ENCODE results near the gene STAT6. TPM values are rescaled to one million over a fixed set of nuclear protein-coding genes. Genes with fewer than 3 reads are reported as not detected.

STAT6 gene
- polyA plus RNA-seq, 2 of the 4 experiments (the other 2 are of a cell fraction): 58.8 to 59.0 TPM

GRCh38 chr12:57154804-57155434, 43.8 kb upstream of the STAT6 start:
- WGBS (ENCODE audit: missing lambda C conversion rate): 73% methylated on average over 5 of the region's 5 CpGs
- POLR2A ChIA-PET: no interaction called here
- DNase-seq (ENCODE audit: low read depth in 1 of 2, low spot score in 1 of 2) (no peak), ATAC-seq (no peak), FAIRE-seq (no peak)
- Histone ChIP-seq H3K4me1 (no peaks in the 10 kb centered on the region; the same call in 2 of the 3 replicates), H3K9me3 (no peaks in the 10 kb centered on the region), H3K27ac (no peak overlapping the region), H3K4me3 (no peak overlapping the region), H3K4me2 (no peak overlapping the region)
- TF ChIP-seq MAFK (IDR thresholded peaks at IDR 0.05; ENCODE audit: partially characterized antibody): no peak
- no peak for TF ChIP-seq TFCP2L1 (CRISPR knock-in tag; IDR thresholded peaks at IDR 0.05)
- TF ChIP-seq FOSB (CRISPR knock-in tag; IDR thresholded peaks at IDR 0.05): no peak
- no peak for TF ChIP-seq HOXA7 (CRISPR knock-in tag; IDR thresholded peaks at IDR 0.05)
- no peak for TF ChIP-seq HMGXB4 (CRISPR knock-in tag; IDR thresholded peaks at IDR 0.05; ENCODE audit: borderline replicate concordance)
- TF ChIP-seq ATOH8 (CRISPR knock-in tag; IDR thresholded peaks at IDR 0.05; ENCODE audit: low read depth): no peak
- TF ChIP-seq PBX3 (IDR thresholded peaks at IDR 0.05): no peak
- TF ChIP-seq HOXB13 (CRISPR knock-in tag; IDR thresholded peaks at IDR 0.05; ENCODE audit: low read depth): no peak
- CTCF ChIA-PET: interaction anchor here (0.6 to 16.2 kb wide), 7 partner anchors 10 to 153 kb away, joined by 3 to 180 read pairs (median 6); no protein-coding TSS in a partner anchor

- H3K4me3 ChIP-seq: no peak overlapping the region
- ChIA-PET POLR2A (no interaction called here), CTCF (interaction anchor here (0.6 to 16.2 kb wide), 9 partner anchors 11 to 154 kb away, joined by 3 to 180 read pairs (median 3); no protein-coding TSS in a partner anchor)
- no peak for TF ChIP-seq JUN (IDR thresholded peaks at IDR 0.05)
- no peak for DNase-seq (ENCODE audit: low read depth in 1 of 2, low spot score in 1 of 2)
- no peak for FAIRE-seq
- H3K4me1 ChIP-seq: peaks cover 7% of the 10 kb centered on the region
- no peak overlapping the region for H3K27ac ChIP-seq
- H3K9me3 ChIP-seq: no peaks in the 10 kb centered on the region
- 89% methylated on average over 6 of the region's 6 CpGs for WGBS (ENCODE audit: missing lambda C conversion rate)
- H3K4me2 ChIP-seq: no peak overlapping the region
- no peak for ATAC-seq
Observed at GRCh38 chr12:57154076-57154475, 42.9 kb upstream of the STAT6 start.

- ChIA-PET CTCF (interaction anchor here (0.6 to 16.2 kb wide), 9 partner anchors 12 to 90 kb away, joined by 3 to 180 read pairs (median 3); partner anchors contain the start of gene STAT6), POLR2A (no interaction called here)
- H3K4me3 ChIP-seq: no peak overlapping the region
- H3K27ac ChIP-seq: no peak overlapping the region
- H3K4me2 ChIP-seq: no peak overlapping the region
- DNase-seq (ENCODE audit: low read depth in 1 of 2, low spot score in 1 of 2): no peak
- TF ChIP-seq BHLHE40 (IDR thresholded peaks at IDR 0.05; ENCODE audit: low read depth, low read length) (no peak), HOXB13 (CRISPR knock-in tag; IDR thresholded peaks at IDR 0.05; ENCODE audit: low read depth) (no peak), KDM1A (IDR thresholded peaks at IDR 0.05; ENCODE audit: low read depth) (no peak), MAZ (IDR thresholded peaks at IDR 0.05; ENCODE audit: borderline replicate concordance, low read depth, low read length) (no peak), HOXA7 (CRISPR knock-in tag; IDR thresholded peaks at IDR 0.05) (no peak), E2F6 (IDR thresholded peaks at IDR 0.05; ENCODE audit: borderline replicate concordance, low read depth) (no peak), CBX2 (IDR thresholded peaks at IDR 0.05; ENCODE audit: borderline replicate concordance, low read depth) (no peak), MYC (IDR thresholded peaks at IDR 0.05; ENCODE audit: borderline replicate concordance, low read length) (no peak), RARB (CRISPR knock-in tag; IDR thresholded peaks at IDR 0.05) (no peak), HES2 (IDR thresholded peaks at IDR 0.05) (no peak), RCOR1 (IDR thresholded peaks at IDR 0.05; ENCODE audit: low read depth, low read length) (no peak), EP300 (IDR thresholded peaks at IDR 0.05) (no peak), JUN (IDR thresholded peaks at IDR 0.05) (no peak), ELK1 (IDR thresholded peaks at IDR 0.05; ENCODE audit: low read depth, low read length) (no peak), KDM5A (IDR thresholded peaks at IDR 0.05) (no peak)
- 86% methylated on average over 1 of the region's 1 CpG for WGBS (ENCODE audit: missing lambda C conversion rate)
- no peak for FAIRE-seq
- H3K9me3 ChIP-seq: no peaks in the 10 kb centered on the region
- peaks cover 13% of the 10 kb centered on the region for H3K4me1 ChIP-seq
- ATAC-seq: no peak
Observed at GRCh38 chr12:57153415-57153997, 42.3 kb upstream of the STAT6 start.

All from A549 (cell line).